GM12873 (cell line): ENCODE measurements around the gene TRIOBP.

Source experiments
- CTCF ChIP-seq: IDR thresholded peaks from 2 replicates; pipeline ENCODE4 v1.5.1; 2012; ENCODE audit warnings: low read depth, mild to moderate bottlenecking, moderate library complexity, low read length, control low read depth; ENCODE audit not compliant: insufficient read depth; ENCODE audit errors: missing control alignments

Gene TRIOBP

DNA sequence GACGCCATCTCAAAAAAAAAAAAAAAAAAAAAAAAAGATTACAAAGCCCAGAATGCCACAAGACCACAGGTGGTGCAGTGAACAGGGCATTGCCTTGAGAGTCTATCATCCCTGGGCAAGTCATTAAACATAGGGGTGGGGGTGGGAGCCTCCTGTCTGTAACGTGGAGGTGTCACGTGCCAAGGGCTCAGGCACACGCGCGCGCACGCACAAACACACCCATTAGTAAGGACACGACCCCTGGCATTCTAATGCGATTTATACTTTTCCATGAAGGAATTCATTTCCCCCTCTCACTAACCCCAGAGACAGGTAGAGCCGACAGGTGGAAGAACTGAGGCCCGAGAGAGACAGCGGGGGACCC, 105.1 kb downstream of the TRIOBP start:
- no peak for TF ChIP-seq CTCF

DNA sequence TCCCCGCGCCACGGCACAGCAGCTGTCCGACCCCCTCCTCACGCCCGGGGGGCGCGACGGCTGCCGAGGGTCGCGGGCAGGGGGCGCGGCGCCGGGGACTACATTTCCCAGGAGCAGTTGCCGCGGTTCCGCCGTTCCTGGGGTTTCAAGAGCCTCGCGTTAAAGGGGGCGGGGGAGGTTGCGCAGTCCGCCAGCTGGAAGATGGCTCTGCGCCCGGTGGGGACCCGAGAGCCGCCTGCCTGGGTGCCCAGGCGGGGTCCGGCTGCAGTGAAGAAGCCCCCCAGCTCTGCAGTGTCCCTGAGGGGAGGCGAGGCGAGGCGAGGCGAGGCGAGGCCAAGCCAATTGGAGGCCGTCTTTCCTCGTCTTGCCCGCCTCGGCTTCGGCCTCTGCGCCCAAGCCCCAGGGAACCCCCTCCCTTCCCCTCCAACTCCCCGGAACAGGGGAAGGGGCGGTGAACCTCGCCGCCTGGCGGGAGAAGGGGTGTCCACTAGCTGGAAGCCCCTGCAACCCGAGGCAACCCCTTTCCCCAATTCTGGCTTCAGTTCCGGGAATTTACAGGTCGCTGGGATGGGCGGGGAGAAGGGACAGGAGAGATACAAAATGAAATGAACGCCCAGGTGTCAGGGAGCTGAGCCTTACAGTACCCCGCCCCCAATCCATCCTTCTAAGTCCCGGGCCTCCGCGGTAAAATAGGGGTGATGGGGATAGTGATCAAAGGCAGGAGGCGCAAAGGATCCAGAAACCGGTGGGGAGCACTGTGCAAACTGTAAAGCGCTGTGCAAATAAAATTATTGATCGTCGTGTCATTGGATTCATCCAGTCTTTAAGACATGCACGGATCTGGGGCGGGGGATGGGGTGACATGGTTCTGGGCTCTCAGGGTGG, 105.7 kb downstream of the TRIOBP start:
- no peak for TF ChIP-seq CTCF

- TF ChIP-seq CTCF = no peak
Measured at GRCh38 chr22:37803195-37803638, 106.4 kb downstream of the TRIOBP start.

- no peak for TF ChIP-seq CTCF
Measured at GRCh38 chr22:37803639-37804351, 106.9 kb downstream of the TRIOBP start.

DNA sequence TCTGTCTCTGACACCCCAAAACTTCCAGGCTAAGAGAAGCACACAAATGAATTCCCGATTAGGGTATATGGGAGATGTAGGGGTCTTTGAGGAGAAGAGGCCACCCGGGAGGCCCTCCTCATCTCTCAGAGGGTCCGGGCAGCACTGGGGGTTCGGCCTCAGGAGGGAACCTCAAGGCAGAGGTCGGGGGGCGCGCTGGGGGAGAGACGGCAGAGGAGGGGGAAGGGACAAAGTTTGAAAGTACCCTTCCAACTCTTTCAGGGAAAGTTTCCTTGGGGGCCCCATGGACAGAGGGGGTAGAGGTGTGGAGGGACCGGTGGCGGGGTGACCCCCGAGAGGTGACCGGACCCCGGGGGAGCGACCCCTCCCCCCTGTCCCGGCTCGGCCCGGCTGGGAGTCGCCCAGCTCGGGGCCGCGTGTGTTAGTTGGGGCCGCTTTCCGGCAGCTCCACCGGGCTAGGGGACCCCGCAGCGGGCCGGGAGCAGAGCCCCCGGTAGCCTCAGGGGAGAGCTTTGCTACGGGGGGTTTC, 107.6 kb downstream of the TRIOBP start:
- no peak for TF ChIP-seq CTCF

GRCh38 chr22:37804881-37805809, 108.3 kb downstream of the TRIOBP start:
- no peak for TF ChIP-seq CTCF
